HG02885 (cell line): ENCODE data around the gene CHST3.
A peak's percentile ranks its signal among the peaks of the same experiment; 100 is the strongest.
"Not testable (repeated sequence)": the region's sequence is repeated elsewhere in the genome, so short reads cannot be mapped to it uniquely, and the experiment has no call there.

ENCODE experiments used
- ATAC-seq: cut with Tn5 transposase; IDR thresholded peaks from one replicate; pipeline ENCODE4 v1.9.1; 2021; ENCODE audit warnings: mild to moderate bottlenecking; ENCODE audit not compliant: unreplicated experiment, poor library complexity

Gene CHST3

DNA sequence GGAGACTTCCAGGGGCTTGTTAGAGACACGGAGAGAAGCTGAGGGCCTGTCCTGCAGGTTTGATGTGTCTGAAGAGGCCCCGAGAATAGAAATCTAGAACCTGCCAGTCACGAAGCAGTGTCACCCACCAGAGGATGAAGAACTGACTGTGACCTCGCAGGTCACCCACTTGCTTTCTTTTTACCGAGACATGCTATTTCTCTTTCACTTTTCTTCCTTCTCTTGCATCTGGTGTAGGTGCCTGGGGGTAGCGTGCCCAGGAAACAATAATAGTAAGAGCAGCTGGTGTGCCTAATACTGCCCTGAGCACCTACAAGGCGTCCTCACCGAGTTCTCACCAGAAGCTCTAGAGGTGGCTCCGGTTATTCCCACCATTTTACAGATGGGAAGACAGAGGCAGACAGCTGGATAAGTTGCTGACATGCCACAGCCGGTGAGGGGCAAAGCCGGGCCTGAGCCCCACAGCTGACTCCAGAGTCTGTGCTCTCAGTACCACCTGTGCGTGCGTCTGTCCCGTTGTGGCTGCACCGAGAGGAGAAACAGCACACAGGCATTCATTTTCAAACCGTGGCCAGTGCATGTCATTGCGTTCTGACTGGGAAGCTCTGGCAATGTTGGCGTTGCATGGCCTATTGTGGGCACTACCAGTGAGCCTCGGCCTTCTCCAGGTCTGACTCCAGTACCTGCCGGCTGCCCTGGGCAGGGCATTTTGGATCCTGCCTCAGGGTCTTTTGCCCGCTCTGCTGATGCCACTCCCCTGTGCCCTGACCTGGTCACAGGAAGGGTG lies 7.8 kb downstream of the CHST3 start:
- ATAC-seq, result no peak

DNA sequence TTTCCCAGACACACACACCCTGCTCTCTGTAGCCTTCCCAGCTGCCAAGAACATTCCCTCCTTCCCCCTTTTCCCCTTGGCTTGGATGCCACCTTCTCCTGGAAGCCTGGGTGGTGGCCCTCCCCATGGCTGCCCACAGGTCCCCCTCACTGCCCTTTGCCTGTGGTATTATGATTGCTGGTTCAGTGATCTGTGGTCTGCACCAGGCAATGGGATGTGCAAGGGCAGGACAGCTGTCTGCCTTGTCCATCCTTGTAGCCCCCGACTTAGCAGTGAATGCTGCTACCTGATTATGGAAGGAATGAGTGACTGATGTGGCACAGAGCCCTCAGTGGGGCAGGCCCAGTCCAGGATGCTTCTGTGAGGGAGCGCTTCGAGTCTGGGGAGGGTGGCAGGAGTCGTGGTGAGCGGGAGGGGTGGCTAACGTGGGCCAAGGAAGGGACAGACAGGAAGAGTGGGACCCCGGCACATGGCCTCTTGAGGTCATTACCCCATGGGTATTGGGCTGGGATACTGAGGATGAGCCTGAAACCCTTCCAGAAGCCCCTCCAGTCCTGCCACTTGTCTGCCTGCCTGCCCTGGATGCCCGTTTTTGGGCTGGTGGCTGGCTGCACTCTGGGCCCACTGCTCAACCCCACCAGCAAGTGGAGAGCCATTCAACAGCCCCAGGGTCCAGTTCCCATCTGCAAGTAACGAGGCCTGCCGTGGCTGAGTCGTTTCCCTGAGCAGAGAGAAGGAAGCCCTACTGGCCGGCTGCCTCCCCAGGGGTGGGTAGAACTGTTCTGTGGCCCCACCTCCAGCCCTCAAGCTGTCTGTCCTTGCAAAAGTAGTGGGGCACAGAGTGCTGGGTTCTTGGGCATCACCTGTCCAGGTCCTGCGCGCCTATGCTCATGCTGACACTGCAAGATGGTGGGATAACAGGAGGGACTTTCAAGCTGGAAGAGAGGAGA lies 8.8 kb downstream of the CHST3 start:
- no peak for ATAC-seq

DNA sequence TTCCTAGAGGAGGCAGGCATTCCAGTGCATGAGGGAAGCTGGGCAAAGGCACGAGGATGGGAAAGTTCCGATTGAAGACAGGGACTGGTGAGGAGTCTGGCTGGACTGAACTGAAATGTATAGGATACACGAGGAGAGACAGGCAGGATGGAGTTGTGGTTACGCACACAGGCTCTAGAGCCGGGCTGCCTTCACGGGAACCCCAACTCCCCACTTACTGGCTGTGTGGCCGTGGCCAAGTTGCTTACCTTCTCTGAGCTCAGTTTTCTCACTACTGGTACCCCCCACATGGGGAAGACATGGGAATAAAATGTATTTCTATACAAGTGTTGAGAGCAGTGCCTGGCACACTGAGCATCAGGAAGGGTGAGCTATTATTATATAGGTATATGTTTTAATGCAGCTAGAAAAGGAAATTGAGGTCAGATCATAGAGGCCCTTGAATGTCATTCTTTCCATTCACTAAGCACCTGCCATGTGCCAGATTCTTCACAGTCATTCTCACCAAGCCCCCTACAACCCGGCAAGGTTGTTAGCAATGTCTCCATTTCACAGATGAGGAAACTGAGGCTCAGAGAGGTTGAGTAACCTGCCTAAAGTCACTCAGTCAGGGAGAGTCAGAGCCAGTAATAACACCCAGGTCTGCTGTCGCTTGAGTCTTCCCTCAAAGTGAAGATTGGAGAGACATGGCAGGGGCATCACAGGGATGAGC lies 9.7 kb downstream of the CHST3 start:
- no peak for ATAC-seq

DNA sequence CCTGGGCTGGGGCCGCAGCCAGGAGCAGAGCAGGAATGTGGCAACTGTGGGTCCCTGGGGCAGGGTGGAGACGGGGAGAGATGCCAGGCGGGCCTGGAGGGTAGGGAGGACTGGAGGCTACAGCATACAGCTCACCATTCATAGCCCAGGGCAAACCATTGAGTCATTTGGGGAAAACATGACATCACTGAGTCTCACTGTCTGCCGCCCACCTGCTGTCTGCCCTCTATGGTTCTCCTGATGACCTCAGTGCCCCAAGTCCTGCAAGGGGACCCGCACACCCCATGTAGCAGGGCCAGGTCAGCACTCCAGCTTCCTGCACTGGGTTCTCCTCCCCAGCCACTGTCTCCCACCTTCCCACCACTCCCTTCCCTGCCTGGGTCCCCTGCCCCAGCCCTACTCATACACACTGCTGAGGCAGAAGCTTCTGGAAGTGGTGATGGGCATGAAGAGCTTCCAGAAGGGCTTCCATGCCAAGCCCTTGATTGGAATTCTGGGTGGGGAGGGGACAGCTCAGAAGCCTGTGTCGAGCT lies 10.4 kb downstream of the CHST3 start:
- ATAC-seq, result peak; percentile 65

DNA sequence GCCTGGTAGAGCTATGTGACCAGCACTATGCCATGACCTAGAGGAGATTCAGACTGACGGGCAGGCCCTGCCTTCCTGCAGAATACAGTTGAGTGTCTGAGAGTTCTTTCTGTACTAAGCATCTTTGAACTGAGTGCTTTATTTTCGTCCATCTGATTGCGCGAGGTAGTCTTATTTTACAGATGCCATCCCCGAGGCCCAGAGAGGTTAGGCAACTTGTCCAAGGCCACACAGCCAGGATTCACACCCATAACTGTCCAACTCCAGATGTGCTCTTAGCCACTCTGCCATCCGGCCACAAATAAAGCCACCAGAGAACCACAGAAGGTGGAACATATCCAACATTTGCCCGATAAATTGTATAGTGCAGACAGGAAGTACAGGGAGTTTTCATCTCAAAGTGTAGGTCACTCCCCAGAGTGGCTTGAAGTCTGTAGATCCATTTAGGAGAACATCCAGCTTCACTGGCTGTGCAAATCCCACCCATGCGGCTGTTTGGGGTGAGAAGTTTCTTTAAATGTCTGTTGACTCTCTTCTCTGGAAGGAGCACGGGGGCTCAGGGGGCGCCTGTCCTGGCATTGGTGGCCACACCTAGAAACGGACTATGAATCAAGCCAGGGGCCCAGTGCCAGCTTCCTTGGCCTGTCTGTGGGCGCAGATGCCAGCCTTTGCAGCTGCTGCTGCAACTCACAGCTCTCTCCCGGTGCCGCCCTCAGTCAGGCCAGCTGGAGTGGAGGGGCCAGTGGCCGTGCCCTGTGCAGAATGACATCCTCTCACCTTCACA lies 11.1 kb downstream of the CHST3 start:
- ATAC-seq, result no peak

DNA sequence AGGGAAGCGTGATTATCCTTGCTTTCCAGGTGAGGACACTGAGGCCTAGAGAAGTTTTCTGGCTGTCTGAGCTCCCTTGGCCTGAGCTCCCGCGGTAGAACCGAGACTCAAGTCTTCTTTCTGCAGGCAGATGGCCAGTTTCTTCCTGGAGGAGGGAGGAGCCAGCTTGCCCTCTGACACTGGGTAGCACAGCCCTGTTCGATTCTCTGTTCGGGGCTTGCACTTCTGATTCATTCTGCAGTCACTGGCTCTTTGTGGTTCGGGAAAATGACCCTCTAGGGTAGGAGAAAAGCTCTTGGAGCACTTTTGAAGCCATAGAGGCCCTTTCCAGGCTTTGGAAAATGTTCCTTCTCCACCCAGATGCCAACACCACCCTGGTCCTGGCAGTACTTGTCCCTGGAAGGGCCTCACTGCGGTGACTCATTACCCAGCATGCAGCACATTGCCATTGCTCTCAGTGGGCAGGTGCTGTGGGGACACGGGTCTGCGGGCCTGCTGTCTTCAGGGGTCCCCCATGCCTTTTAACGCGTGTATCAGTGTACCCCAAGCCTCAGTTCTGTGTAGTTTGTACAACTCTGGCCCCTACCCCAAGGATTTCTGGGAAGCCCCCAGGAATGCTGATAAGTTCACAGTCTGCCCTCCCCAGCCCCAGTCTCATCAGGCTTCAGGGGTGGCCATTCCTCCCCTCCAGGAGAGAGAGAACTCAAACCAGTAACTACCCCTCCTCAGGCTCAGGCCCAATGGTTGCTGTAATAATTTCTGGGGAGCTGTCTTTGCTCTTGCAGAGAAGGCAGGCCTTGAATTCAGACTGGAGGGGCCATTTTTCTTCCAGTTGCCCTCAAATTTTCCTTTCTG lies 11.9 kb downstream of the CHST3 start:
- no peak for ATAC-seq

DNA sequence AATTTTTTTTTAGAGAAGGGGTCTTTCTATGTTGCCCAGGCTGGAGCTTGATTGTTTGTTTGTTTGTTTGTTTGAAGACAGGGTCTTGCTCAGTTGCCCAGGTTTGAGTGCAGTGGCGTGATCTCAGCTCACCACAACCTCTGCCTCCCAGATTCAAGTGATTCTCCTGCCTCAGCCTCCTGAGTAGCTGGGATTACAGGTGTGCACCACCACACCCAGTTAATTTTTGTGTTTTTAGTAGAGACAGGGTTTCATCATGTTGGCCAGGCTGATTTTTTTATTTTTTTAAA lies 13.4 kb downstream of the CHST3 start:
- ATAC-seq, result not testable (repeated sequence)

DNA sequence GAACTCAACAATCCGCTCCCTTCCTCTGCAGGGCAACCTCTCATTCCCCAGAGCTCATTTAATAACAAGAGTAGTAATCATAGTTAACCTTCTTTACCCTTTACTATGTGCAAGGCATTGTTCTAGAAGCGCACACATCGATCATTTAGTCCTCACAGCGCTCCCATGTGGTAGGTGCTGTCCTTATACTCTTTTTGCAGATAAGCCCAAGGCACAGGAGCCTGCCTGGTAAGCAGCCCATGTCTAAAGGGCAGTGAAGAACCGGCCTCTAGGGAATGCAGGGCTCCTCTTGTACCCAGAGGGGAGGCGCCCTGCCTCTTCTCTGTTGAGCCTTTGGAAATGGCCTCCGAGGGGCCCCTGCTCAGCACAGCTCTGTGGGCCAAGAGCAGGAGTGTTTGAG lies 14.3 kb downstream of the CHST3 start:
- no peak for ATAC-seq

DNA sequence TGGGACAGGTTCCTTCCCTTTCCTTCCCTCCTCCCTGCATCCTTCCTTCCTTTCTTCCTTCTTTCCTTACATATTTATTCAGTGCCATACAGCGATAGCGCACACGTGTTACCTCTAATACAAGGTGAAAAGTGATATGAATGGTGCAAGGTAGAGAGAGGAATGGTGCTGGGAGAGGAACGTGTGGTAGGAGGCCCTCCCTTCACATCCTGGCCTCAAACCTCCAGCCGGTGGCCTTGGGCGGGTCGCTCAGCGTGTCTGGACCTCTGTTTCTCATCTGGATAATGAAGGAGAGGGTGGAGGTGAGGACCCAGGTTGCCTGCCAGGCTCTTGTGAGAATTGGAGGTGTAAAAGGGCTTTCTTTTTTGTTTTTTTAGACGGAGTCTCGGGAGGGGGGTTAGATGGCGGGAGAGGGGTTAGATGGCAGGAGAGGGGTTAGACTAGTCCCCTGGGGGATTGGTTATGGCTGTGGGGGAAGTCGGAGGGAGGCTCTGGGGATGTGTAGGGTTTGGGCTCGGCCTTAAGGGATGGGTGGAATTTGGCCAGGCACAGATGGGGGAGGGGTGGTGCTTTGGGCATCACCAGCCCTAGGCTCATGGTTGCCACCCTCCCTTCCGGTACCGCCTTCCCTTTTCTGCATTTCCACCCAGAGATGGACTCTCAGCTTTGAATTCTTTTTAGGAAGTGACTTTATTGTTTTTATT lies 14.9 kb downstream of the CHST3 start:
- ATAC-seq, result no peak

DNA sequence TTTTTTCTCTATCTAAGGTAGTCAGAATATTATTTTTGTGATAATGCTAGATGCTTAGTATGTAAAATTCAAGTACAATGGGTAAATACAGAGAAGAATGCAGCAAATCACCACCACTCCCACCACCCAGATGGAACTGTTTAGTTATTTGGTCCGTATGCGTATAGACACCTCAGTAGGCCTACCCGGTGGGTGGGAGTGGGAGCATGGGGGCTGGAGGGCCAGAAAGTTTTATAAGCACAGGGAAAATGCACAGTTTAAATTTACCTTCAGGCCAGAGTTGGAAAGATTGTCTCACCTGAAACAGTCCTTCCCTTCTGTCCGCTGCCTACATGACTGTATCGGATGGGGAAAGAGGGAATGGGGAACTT lies 15.5 kb downstream of the CHST3 start:
- no peak for ATAC-seq

DNA sequence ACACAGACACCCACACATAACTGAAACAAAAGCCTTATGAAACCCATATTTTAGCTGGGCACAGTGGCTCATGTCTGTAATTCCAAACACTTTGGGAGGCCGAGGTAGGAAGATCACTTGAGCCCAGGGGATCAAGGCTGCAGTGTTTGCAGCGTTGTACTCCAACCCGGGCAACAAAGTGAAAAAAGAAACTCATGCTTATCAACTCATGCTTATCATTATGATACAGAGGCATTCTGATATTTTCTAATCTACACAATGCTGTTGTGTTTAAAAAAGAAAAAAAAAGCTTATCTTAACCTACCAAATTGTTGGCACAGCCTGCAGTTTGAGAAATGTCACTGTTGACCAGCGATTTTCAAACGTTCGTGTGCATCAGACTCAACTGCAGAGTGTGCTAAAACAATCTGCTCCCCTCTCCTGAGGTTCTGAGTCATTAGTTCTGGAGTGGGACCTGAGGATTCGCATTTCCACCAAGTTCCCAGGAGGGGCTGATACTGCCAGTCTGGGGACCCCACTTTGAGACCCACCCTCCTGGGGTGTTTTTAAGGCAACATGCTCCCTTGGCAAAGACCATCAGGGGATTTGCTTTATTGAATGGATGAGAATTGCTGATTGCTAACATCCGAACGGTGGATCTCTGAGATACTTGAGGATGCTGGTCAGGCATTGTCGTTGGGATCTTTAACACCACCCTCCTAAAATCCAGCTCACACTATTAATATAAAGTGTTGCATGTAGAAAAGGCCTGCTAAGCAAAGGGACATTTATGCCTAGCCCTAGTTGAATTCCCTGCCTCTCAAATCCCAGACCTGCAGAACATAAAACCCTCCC lies 16.2 kb downstream of the CHST3 start:
- no peak for ATAC-seq

DNA sequence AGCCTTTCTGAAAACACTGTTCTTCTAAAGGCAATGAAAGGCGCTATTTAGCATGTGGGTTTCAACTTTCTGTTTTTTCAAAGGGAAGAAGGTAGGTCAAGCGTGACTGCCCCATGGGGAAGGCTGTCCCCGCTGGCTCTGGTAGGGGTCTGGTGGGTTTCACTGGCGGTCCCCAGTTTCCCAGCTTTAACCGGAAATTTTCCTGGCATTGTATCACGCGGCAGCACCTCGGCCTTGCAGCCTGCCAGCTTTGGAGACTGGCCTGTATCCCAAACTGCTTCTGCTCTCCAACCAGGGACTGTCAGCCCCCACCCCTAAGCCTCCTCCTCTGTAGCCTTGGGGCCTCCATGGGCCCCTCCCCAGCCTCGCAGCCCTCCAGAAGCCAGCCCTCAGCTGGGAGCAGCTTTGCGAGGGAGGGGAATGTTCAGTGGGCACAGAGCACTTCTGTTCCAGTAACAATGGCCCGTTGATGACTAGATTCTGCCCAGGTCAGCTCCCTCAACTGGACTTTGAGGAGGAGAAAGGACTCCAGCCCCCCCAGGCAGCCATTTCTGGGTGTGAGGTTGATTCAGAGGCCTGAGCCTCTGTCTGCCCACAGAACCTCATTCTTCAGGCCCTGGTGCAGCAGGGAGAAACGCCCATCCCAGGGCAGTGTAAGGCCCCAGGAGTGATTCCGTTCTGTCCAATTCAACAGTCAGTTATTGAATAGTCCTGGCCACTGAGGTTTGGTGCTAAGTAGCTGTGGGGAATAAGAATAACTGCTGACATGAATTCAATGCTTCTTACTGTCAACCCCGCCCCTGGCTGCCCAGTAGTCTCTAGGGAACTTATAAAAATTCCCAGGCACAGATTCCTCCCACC lies 17.1 kb downstream of the CHST3 start:
- no peak for ATAC-seq

DNA sequence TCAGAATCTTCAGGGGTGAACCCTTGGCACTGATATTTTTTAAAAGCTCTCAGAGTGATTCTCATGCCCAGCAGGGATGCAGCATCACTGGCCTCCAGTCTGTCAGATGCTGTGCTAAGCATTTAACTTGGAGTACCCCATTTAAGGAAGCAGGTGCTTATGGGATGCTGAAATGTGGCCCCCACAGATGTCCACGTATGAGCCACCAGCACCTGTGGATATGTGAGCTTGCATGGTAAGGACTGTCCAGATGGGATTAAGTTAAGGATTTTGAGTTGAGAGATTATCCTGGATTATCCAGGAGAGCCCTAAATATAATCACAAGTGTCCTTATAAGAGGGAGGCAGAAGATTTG lies 17.7 kb downstream of the CHST3 start:
- ATAC-seq, result no peak

DNA sequence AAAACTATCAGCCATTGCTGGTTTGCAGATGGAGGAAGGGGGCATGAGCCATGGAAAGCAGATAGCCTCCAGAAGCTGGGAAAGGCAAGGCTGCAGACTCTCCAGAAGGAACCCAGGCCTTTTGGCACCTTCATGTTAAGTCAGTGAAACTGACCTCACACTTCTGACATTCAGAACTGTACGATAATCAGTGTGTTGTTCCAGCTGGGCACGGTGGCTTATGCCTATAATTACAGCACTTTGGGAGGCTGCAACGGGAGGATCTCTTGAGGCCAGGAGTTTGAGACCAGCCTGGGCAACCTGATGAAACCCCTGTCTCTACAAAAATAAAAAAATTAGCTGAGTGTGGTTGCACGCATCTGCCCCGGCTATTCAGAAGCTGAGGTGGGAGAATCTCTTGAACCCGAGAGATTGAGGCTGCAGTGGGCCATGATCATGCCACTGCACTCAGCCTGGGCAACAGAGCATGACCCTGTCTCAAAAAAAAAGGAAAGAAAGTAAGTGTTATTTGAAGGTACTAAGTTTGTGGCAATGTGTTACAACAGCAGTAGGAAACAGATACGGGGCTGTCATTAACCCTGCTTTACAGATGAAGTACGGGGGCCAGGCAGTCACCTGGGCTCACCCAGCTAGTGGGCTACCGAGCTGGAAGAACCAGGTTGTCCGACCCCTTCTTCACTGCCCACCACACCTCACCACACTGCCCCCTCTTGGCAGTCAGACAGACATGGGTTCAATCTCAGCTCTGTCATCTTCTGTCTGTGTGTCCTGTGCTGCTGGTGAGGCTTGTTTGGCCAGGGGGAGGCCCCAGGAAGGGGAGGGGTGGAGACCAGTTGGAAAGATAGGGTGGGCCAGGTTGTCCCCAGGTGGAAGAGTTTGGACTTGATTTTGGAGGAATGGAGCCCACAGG lies 18.3 kb downstream of the CHST3 start:
- no peak for ATAC-seq

DNA sequence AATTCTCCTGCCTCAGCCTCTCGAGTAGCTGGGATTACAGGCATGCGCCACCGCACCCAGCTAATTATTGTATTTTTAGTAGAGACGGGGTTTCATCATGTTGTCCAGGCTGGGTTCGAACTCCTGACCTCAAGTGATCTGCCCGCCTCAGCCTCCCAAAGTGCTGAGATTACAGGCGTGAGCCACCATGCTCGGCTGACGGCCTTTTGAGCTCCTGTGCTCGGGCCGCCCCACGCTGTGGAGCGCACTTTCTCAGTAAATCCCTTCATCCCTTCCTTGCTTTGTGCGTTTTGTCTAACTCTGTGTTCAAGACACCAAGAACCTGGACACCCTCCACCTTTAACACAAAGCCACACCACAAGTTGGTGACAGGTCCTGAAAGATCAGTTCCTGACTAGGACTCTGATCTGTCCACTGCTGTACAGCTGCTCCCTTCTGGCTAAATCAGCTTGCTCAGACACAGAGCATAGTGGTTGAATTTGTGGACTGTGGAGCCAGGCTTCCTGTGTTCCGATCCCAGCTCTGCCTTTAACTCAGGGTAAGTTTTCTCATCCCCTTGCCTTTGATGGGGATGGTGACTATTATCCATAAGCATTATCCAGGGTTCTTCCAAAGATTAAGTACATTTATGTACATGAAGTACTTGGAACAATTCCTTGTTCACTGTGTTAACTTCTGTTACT lies 20.1 kb downstream of the CHST3 start:
- ATAC-seq, result no peak
